Heart left ventricle (tissue), 13 donors: ENCODE results near the gene ARHGAP26.

Source experiments
- CTCF ChIP-seq, 12 donors: fragments of 200-600 bp; sonication (generic) in 4 of 12; IDR thresholded peaks; one replicate each; pipeline versions ENCODE4 v1.5.0 to v1.8.0; 2018 to 2022; ENCODE audit warnings: antibody characterized with exemption in 12 of 12, mild to moderate bottlenecking in 5 of 12
- POLR2A ChIP-seq, 2 donors: fragments of 450-650 bp; IDR thresholded peaks; one replicate each; pipeline ENCODE4 v1.6.1; 2017; ENCODE audit warnings: antibody characterized with exemption in 2 of 2, mild to moderate bottlenecking in 2 of 2, moderate library complexity in 2 of 2
- donor health status: ischemic (EF 13 %, LVEDD 7.1; RV severe dilation, severe dysfunction).
- donor health status: DM: no; HTN: yes; CAD: no.
- donor health status: DM: no; HTN: no; CAD: no.
- donor health status: ischemic (EF 25% LVEDD 6.9; RV normal size, moderate dysfunction).
- donor health status: ischemic (EF 25% LVEDD 5.7; RV mildly dilated, moderate dysfunction).
- donor health status: ischemic (EF 35%, LVEDD 5.7; RV mildly dilated, moderate dysfunction).
- donor health status: nonischemic (EF 11% LVEDD 7.7; RV severe dilation, severe dysfunction).
- donor health status: DM: yes; HTN: yes; CAD: no.
- donor health status: PGD.
- donor health status: ischemic (EF 29% LVEDD 5.4; RV normal size, mild dysfunction).
- donor health status: nonischemic (EF 23%, LVEDD 6.1; RV moderate dilation, normal function).

GRCh38 chr5:142915038-142915437 lies 144.9 kb downstream of the ARHGAP26 start:
- TF ChIP-seq POLR2A (IDR thresholded peaks at IDR 0.05) (no peak), CTCF (IDR thresholded peaks at IDR 0.05) (no peak)
